ENCODE data around the gene APPBP2.

The APPBP2 gene

GRCh38 chr17:60508384-60508980 lies 17.6 kb downstream of the APPBP2 start:
- Histone ChIP-seq H3K9me3 (ENCODE audit: insufficient read depth, low read length) (no peaks in the 10 kb centered on the region), H3K36me3 (replicated peaks; ENCODE audit: low read depth, low read length) (no peaks in the 10 kb centered on the region), H3K9ac (ENCODE audit: low read length) (no peak overlapping the region), H3K27ac (ENCODE audit: low read length) (no peak overlapping the region), H3K4me3 (ENCODE audit: low read length) (no peak overlapping the region), H3K79me2 (ENCODE audit: low read length) (peaks cover 11% of the 10 kb centered on the region), H3K4me2 (ENCODE audit: low read length) (no peak overlapping the region), H2AFZ (ENCODE audit: low read depth, low read length) (no peak overlapping the region), H3K4me1 (ENCODE audit: low read length) (no peaks in the 10 kb centered on the region), H3K27me3 (ENCODE audit: low read depth, low read length) (no peaks in the 10 kb centered on the region), H4K20me1 (ENCODE audit: insufficient read depth, low read length) (no peaks in the 10 kb centered on the region; the same call in 1 of the 2 replicates)
- no peak for TF ChIP-seq EZH2phosphoT487 (IDR thresholded peaks at IDR 0.05; ENCODE audit: low read depth)
- no peak for TF ChIP-seq CTCF (IDR thresholded peaks at IDR 0.05; ENCODE audit: low read depth, low read length)

- TF ChIP-seq CTCF (IDR thresholded peaks at IDR 0.05; ENCODE audit: low read depth, low read length) = no peak
- no peak for TF ChIP-seq EZH2phosphoT487 (IDR thresholded peaks at IDR 0.05; ENCODE audit: low read depth)
- no peaks in the 10 kb centered on the region for H3K27me3 ChIP-seq (ENCODE audit: low read depth, low read length)
- H3K36me3 ChIP-seq (replicated peaks; ENCODE audit: low read depth, low read length) = no peaks in the 10 kb centered on the region
- no peaks in the 10 kb centered on the region for H3K4me1 ChIP-seq (ENCODE audit: low read length)
- peaks cover 12% of the 10 kb centered on the region for H3K79me2 ChIP-seq (ENCODE audit: low read length)
- no peak overlapping the region for H3K27ac ChIP-seq (ENCODE audit: low read length)
- H4K20me1 ChIP-seq (ENCODE audit: insufficient read depth, low read length) = no peaks in the 10 kb centered on the region; the same call in 1 of the 2 replicates
- H3K4me3 ChIP-seq (ENCODE audit: low read length) = no peak overlapping the region
- H3K9me3 ChIP-seq (ENCODE audit: insufficient read depth, low read length) = no peaks in the 10 kb centered on the region
- H2AFZ ChIP-seq (ENCODE audit: low read depth, low read length) = no peak overlapping the region
- H3K4me2 ChIP-seq (ENCODE audit: low read length) = no peak overlapping the region
- no peak overlapping the region for H3K9ac ChIP-seq (ENCODE audit: low read length)
Observed at GRCh38 chr17:60506312-60506711, 19.7 kb downstream of the APPBP2 start.

- Histone ChIP-seq H3K27ac (ENCODE audit: low read length) (no peak overlapping the region), H3K4me1 (ENCODE audit: low read length) (no peaks in the 10 kb centered on the region), H3K4me3 (ENCODE audit: low read length) (no peak overlapping the region), H2AFZ (ENCODE audit: low read depth, low read length) (no peak overlapping the region), H4K20me1 (ENCODE audit: insufficient read depth, low read length) (no peaks in the 10 kb centered on the region; the same call in 1 of the 2 replicates), H3K79me2 (ENCODE audit: low read length) (peaks cover 7% of the 10 kb centered on the region; the same call in 1 of the 2 replicates), H3K9ac (ENCODE audit: low read length) (no peak overlapping the region), H3K27me3 (ENCODE audit: low read depth, low read length) (no peaks in the 10 kb centered on the region), H3K36me3 (replicated peaks; ENCODE audit: low read depth, low read length) (peaks cover 2% of the 10 kb centered on the region), H3K9me3 (ENCODE audit: insufficient read depth, low read length) (no peaks in the 10 kb centered on the region), H3K4me2 (ENCODE audit: low read length) (no peak overlapping the region)
- TF ChIP-seq CTCF (IDR thresholded peaks at IDR 0.05; ENCODE audit: low read depth, low read length) (no peak), EZH2phosphoT487 (IDR thresholded peaks at IDR 0.05; ENCODE audit: low read depth) (no peak)
Observed at GRCh38 chr17:60502145-60502544, 23.9 kb downstream of the APPBP2 start.

- H4K20me1 ChIP-seq (ENCODE audit: insufficient read depth, low read length) = no peaks in the 10 kb centered on the region; the same call in 1 of the 2 replicates
- TF ChIP-seq CTCF (IDR thresholded peaks at IDR 0.05; ENCODE audit: low read depth, low read length) (no peak), EZH2phosphoT487 (IDR thresholded peaks at IDR 0.05; ENCODE audit: low read depth) (no peak)
- H3K27ac ChIP-seq (ENCODE audit: low read length) = no peak overlapping the region
- no peak overlapping the region for H2AFZ ChIP-seq (ENCODE audit: low read depth, low read length)
- H3K4me2 ChIP-seq (ENCODE audit: low read length) = no peak overlapping the region
- H3K4me3 ChIP-seq (ENCODE audit: low read length) = no peak overlapping the region
- no peak overlapping the region for H3K9ac ChIP-seq (ENCODE audit: low read length)
- H3K27me3 ChIP-seq (ENCODE audit: low read depth, low read length) = no peaks in the 10 kb centered on the region
- no peaks in the 10 kb centered on the region for H3K4me1 ChIP-seq (ENCODE audit: low read length)
- H3K36me3 ChIP-seq (replicated peaks; ENCODE audit: low read depth, low read length) = peaks cover 5% of the 10 kb centered on the region
- H3K79me2 ChIP-seq (ENCODE audit: low read length) = peaks cover 7% of the 10 kb centered on the region; the same call in 1 of the 2 replicates
- H3K9me3 ChIP-seq (ENCODE audit: insufficient read depth, low read length) = no peaks in the 10 kb centered on the region
Observed at GRCh38 chr17:60501589-60501988, 24.5 kb downstream of the APPBP2 start.
